GM18858 (cell line): Measurements from ENCODE around the gene PYM1.

Source experiments
- ATAC-seq: cut with Tn5 transposase; IDR thresholded peaks from one replicate; pipeline ENCODE4 v1.9.1; 2021; ENCODE audit not compliant: unreplicated experiment

PYM1 gene

DNA sequence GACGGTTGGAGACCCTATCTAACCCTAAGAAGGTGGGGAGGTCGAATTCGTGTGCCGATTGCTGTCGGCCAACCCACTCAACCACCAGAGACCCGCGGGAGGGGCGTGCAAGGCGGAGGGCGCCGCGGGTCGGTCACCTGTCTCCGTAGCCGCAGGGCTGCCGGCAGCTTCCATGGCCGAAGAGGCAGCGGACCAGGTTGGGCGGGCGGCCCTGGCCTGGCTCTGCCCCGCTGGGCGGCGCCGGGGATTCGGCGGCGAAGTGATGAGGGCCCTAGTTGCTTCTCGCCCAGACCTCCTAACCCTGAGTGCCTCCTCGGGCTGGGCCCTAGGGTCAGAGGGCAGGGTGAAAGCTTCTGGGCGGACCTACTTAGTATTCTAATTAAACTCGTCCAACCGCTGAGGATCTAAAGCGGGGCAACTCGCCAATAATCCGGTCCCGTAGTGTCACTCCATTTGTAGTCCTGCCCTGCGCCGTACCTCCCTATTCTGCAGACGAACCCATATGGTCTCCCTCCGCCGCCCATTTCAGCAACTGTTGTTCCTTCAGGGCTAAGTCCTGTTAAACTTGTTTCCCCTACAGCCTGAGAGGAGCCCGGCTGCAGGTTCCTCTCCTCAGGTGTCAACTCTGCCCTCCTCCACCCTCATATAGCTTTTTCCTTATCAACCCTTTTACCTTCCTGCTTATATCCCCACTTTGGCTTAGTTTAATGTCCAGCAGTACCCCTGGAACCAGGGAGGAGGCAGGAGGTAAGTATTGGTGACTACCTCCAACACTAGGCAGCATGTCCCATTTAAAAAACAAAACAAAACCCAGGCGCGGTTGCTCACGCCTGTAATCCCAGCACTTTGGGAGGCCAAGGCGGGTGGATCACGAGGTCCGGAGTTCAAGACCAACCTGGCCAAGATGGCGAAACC, at the start of gene PYM1:
PYM1 (minus strand) TSS at position 307 of the 915 bp plus-strand sequence; CDS start at position 174, 133 bp downstream.
- peak; percentile 20 for ATAC-seq

DNA sequence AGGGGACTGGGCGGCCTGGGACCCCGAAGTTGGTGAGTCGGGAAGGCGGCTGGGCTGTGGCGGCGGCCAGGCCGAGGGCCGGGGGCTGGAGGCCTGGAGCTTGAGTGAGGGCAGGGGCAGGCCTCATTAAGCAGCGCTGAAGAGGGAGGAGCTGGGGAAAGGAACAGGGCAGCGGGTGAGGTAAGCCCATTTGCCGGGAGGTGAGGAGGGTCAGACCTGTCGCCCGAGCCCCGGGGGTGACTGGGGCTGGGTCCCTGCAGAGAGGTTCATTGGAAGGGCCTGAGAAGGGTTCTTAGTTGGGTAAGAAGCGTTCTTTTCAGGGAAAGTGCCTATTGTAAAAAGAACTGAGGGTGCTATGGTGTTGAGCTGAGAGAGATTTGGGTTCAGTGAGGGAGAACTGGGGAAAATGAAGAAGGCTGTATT, 46.6 kb upstream of the PYM1 start:
- ATAC-seq = no peak

DNA sequence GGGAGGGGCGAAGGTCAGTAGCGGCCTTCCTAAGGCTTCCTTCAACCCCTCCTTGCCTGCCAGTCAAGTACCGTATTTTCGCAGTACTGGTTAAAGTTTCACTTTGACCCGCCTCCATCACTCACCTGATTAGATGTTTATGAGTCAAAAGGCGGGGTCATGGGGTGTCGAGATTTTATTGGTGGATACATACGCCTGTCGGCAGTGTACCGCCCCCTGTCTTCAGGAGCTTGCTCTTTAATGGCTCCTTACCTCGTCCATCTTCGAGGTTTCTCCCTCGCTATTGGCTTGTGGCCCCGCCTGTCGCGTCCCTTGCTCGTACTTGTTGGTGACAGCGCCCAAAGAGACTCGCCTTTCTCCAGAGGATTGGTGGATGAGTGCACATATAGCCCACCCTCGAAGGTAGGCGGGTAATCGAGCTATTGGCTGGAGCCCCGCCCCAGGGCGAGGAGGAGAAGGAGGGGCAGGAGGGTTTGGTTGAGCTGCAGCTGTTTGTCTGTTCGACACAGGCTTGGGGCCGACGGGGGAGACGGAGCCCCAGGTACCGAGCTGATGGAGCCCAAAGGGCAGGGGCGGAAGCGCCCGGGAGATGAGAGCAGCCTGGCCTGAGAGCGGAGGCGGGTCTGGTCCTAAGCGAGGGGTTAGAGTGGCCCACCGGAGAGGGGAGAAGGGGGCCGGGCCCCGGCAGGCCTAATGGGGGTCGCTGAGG, 46.1 kb upstream of the PYM1 start, which contains the start of gene RAB5B:
RAB5B (plus strand) TSS at position 480 of the 709 bp plus-strand sequence. CDS start 12,883 bp downstream, outside the sequence.
- ATAC-seq = peak; percentile 91

DNA sequence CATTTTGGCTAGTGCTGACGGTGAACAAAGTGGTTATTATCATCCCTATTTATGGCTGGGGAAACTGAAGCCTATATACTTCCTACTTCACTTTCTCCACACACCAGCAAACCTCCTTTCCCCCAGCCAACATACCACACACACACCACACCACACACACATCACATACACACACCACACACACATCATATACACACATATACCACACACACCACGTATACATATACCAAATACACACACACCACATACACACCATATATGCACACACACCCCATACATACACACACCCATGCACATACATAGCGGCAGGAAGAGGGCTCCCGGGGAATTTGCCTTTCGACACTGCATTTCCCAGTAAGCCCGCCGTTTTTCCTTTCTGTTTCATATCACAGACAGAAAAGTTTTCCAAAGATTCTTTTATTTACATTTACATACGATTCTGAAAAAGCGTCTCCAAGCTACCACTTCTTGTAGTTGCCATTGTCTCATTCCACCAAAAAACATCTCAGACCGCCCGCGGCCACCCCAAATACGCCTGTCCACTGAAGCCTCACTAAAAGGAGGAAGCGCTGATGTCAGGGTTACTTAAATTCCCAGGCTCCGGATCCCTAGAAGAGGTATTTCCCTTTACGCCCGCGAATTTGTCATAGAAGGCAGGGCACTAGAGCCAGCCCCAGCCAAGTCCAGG, 45.4 kb upstream of the PYM1 start:
- no peak for ATAC-seq

DNA sequence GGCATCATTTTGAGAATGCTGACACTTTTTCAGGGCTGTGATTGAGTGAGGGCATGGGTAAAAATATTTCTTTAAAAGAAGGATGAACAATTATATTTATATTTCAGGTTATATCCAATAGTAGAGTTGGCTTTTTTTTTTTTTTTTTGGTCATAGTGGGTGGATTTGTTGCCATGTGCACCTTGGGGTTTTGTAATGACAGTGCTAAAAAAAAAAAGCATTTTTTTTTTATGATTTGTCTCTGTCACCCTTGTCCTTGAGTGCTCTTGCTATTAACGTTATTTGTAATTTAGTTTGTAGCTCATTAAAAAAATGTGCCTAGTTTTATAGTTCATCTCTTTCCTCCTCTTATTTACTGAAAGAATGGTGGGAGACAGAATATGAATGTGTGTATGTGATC, 44.8 kb upstream of the PYM1 start:
- ATAC-seq = no peak

DNA sequence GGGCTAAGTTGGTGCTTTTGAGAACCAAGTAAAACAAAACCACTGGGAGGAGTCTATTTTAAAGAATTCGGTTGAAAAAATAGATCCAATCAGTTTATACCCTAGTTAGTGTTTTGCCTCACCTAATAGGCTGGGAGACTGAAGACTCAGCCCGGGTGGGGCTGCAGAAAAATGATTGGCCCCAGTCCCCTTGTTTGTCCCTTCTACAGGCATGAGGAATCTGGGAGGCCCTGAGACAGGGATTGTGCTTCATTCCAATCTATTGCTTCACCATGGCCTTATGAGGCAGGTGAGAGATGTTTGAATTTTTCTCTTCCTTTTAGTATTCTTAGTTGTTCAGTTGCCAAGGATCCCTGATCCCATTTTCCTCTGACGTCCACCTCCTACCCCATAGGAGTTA, 44.3 kb upstream of the PYM1 start:
- no peak for ATAC-seq

DNA sequence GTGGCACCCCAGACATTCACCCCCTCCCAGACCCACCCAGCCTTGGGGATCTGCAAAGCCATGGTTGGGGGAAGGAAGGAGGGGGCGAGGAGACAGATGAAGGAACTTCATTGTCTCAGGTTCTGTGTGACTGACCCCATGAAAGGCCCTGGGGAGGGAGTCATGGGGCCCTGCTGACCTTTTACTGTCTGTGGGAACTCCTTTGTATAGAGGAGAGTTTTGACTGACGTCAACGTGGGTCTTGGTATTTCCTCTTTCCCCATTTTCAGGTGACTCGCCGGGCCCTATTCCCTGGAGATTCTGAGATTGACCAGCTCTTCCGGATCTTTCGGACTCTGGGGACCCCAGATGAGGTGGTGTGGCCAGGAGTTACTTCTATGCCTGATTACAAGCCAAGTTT, 43.1 kb upstream of the PYM1 start:
- ATAC-seq = no peak

DNA sequence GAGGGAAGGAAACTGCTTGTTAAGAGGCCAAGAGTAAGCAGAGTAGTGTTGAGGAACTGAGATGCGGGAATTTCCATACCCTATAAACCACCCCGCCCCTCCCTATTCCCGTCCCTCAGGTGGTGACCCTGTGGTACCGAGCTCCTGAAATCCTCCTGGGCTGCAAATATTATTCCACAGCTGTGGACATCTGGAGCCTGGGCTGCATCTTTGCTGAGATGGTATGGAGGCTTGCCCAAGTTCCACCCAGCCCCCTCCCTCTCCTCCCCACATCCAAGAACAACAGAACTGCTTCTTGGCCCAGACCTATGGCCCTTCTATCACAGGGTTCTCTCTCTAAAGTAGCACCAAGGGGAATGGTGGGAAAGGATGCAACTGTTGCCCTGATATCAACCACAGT, 41.7 kb upstream of the PYM1 start:
- no peak for ATAC-seq

DNA sequence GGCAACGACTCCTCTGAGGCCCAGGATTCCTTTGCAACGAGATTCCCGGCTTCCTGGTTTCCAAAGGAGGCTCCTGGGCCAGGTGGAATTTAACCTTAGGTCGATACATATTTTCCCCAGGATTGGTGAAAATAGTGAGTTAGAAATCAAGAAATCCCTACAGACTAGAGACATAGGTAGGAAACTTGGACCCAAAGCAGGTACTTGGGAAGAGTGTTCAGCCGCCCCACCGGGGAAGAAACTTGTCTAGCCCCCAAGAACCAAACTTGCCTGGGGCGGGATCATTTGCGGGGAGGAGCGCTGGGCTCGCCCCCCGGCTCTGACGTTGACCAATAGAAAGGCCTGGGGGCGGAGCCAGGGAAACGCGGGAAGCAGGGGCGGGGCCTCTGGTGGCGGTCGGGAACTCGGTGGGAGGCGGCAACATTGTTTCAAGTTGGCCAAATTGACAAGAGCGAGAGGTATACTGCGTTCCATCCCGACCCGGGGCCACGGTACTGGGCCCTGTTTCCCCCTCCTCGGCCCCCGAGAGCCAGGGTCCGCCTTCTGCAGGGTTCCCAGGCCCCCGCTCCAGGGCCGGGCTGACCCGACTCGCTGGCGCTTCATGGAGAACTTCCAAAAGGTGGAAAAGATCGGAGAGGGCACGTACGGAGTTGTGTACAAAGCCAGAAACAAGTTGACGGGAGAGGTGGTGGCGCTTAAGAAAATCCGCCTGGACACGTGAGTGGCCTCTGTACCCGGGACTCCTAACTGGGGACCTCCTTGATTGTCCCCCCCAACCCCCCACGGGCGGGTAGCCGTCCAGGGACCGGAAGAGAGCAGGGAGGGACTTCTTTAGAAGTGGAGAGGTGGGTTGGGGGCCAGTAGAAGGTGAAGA, 39.0 kb upstream of the PYM1 start, which contains the start of gene CDK2:
CDK2 (plus strand) TSS at position 423 of the 874 bp plus-strand sequence; CDS start at position 602, 179 bp downstream.
- peak; percentile 79 for ATAC-seq

DNA sequence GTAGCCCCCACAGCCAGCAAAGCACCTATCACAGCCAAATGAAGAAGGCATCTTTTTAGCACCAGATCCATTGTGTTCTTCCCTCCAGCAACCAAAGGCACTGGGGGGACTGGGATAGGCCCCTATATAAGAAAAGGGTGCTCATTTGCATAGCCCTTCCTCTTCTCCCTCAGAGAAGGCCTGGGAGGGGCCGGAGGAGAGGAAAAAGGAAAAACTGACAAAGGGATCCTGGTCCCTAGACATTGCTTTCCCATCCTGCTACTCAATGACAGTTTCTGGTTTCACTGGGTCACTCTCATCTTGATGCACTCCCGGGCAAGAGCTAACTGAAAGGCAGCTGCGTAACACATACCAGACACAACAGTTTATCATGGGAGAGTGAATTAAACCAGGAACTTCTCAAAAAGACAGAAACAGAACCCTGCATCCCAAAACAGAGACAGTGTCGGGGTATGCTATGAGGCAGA, 38.3 kb upstream of the PYM1 start, which contains the start of gene PMEL:
PMEL (minus strand) TSS at position 102 of the 467 bp plus-strand sequence; CDS start at position 71, 31 bp downstream.
- ATAC-seq = no peak

DNA sequence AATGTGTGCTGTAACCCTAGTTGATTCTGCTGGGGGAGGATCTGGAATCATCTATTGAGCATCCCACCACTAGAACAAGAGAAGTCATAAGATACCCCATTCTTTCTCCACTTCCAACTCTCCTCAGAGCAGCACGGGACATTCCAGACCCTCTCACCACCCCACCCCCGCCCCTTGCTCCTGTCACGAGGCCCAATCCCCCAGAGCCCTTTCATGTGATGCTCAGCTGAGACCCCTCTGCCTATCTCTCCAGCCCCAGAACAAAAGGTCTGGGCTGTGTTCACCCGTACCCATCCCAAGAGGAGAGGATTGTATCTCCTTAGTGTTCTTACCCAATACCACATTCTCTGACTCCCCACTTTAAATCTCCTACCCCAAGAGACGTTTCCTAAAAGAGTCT, 37.5 kb upstream of the PYM1 start:
- no peak for ATAC-seq

DNA sequence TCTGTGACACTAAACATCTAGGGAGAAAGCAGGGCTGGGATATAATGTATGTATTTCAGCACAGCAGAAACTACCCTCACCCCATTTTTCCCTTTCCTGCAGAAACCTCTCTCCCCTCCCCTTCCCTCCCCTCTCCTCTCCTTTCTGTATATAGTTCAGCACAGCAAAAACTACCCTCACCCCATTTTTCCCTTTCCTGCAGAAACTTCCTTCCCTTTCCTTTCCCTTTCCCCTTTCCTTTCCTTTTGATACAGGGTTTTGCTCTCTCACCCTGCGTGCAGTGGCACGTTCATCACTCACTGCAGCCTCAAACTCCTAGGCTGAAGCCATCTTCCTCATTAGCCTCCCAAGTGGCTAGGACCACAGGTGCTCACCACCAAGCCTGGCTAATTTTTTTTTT, 36.1 kb upstream of the PYM1 start:
- no peak for ATAC-seq

DNA sequence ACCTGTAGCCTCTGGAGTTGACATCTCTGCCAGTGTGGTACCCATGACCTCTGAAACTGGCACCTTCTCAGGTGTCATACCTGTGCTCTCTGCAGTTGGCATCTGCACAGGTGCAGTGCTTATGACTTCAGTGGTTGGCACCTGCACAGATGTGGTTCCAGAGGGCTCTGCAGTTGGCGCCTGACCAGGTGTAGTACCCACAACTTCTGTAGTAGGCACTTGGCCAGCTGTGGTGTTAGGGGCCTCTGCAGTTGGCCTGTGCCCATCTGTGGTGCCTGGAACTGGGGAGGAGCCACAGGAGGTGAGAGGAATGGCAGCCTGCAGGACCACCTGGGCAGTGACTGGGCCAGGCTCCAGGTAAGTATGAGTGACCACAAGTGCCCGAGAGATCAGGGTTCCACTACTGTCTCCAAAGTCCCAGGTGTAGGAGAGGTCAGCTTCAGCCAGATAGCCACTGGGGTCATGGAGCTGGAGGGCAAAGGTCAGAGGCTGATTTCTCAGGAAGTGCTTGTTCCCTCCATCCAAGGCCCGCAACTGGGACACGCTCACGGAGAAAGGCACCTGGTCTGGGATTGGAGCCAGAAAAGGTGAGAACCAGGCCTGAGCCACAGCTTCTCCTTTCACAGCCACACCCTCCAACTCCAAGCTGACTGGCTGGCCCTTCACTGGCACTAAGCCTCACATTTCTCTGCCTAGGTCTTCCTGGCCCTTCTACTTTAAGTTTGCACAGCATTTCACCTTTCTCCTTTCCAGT, 29.6 kb upstream of the PYM1 start:
- no peak for ATAC-seq

DNA sequence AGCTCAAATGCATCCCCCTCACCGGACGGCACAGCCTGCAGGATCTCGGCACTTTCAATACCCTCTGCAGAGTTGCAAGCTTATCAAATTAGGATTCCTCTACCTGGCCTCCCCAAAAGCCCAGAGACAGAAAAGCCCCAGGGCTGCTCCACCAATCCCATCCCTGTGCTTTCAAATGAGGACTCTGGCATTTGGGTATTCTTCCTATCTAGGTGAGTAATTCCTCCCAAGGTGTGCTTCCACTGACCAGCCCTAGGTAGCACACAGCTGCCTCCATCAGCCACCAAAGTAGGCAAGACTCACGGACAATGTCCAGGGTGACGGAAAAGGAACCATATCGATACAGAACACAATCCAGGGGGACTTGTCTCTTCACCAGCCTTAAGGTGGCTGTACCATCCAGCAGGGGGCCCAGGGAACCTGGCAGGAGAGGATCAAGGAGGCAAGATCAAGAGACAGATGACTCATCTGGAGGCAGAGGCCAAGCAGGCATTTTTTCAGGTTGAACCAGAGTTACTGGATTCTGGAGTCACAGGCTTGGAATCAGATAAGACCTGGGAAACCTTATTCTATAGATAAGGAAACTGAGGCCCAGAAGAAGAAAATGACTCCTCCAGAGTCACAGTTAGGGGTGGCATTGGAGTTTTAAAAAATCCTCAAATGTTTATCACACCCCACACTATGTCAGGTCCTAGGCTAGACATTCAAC, 28.3 kb upstream of the PYM1 start:
- no peak for ATAC-seq

DNA sequence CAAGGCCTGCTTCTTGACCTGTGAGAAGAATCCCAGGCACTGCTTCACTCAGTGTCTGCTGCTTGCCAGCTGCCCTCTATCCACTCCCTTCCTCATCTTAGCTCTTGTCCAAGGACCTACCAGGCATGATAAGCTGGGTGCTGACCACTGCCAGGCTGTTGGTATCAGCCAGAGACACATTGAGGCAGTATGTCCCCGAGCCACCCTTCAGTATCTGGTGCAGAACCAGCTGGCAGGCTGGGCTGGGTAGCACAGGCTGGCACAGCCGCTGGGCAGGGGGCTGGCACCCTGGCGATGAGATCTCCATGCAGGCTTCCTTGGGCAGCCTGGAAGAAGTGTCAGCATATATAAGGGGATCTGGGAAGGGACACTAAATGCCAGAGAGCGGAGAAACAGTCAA, 27.6 kb upstream of the PYM1 start:
- ATAC-seq = no peak

DNA sequence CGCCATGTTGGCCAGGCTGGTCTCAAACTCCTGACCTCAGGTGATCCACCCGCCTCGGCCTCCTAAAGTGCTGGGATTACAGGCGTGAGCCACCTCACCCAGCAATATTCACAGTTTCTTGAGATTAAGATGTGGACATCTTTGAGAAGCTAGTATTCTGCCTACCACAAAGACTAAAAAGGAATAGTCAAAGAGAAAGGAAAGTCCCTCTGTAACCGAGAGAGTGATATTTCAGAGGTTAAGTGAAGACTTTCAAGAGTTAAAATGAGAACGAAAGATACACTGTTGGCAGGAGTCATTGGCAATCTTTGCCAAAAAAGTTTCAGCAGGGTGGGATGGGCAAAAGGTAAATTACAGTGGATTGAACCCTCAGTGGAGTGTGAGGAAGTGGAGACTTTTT, 18.9 kb upstream of the PYM1 start:
- no peak for ATAC-seq

DNA sequence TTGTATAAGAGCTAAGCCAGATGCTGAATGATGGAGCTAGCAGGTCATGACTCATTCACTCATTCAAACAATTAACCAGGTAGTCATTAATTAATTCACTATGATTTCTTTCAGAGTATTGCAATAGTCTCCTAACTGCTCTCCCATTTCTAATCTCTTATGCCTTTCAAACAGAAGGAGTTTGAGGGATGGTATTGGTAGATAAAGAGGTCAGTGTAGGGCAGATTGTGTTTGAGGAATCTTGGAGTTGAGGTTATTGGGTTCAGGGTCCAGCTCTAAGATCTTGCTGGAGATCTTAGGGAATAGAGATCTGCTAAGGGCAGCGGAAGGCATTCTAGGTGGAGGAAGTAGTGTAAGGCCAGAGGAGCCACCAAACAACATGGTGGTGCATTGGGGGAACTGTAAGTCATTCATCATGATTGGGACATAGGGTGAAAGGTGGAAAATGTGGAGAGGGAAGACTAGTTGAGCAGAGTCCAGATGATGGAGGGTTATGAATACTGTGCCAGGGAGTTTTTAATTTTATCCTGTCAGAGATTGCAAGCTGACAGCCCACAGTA, 15.0 kb upstream of the PYM1 start:
- no peak for ATAC-seq

DNA sequence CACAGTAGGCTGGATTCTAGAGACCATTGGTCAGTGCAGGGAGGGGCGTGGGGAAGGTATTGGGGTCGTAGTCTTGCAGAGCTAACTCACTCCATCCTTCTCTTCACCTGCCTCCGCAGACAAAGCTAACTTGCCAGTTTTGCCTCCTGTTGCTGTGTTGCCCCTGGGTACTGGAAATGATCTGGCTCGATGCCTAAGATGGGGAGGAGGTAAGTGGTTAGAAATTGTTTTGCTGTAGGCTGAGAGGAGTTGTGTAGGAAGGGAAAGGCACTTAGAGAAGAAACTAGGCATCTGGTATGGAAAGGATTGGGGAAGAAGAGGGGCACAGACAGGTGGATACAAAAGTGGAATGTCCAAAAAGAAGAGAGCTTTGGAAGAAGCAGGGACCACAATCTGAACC, 14.4 kb upstream of the PYM1 start:
- ATAC-seq = no peak
